ENCODE data around the gene MRM3.

DNA sequence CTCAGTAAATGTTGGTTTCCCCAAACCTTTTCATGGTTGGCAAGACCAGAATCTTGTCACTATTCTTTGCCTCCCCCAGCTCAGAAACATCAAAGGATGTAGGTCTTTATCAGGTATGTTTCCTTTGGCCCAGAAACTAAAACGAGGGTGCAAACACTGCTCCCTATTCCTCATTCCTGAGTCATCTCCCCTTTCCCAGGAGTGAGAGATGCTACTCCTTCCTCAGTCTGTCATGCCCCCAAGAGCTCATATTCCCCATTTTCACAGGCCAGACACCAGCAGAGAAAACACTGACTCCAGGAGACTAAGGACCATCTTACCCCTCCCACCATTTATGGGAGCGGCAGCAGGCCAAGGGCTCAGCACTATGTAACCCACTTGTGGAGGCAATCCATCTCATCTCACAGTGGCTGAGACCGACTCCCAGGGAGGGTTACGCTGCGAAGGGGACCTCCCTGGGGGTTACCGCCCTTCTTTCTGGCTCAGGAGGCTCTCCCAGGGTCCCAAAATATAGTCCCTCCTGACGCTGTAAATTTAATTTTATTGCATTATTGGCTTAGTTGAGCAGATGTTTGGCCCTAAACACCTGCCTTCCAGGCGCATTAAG is 31.6 kb upstream of the MRM3 start:
- TF ChIP-seq, protein P1, sequence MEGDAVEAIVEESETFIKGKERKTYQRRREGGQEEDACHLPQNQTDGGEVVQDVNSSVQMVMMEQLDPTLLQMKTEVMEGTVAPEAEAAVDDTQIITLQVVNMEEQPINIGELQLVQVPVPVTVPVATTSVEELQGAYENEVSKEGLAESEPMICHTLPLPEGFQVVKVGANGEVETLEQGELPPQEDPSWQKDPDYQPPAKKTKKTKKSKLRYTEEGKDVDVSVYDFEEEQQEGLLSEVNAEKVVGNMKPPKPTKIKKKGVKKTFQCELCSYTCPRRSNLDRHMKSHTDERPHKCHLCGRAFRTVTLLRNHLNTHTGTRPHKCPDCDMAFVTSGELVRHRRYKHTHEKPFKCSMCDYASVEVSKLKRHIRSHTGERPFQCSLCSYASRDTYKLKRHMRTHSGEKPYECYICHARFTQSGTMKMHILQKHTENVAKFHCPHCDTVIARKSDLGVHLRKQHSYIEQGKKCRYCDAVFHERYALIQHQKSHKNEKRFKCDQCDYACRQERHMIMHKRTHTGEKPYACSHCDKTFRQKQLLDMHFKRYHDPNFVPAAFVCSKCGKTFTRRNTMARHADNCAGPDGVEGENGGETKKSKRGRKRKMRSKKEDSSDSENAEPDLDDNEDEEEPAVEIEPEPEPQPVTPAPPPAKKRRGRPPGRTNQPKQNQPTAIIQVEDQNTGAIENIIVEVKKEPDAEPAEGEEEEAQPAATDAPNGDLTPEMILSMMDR (IDR thresholded peaks at IDR 0.05; ENCODE audit: insufficient read depth, low read length): no peak
- TF ChIP-seq SPI1 (IDR thresholded peaks at IDR 0.05; ENCODE audit: borderline replicate concordance, low read depth): no peak
